H1 (cell line): ENCODE results near the gene SCN4A. TPM values are rescaled to one million over a fixed set of nuclear protein-coding genes. Genes with fewer than 3 reads are reported as not detected.

ENCODE experiments used
- CTCF ChIA-PET: fragments of 300-600 bp; sonication (Branson Sonifier 250); formaldehyde crosslinking; loops from one replicate; lab custom pipeline; 2021; ENCODE audit not compliant: partially characterized antibody; lab: Charles Lee
- POLR2A ChIA-PET: fragments of 300-600 bp; sonication (Branson Sonifier 250); formaldehyde crosslinking; loops from one replicate; lab custom pipeline; 2021; ENCODE audit warnings: inconsistent platforms; ENCODE audit not compliant: partially characterized antibody; lab: Charles Lee
- DNase-seq, 2 experiments: peaks; one replicate each; pipeline versions ENCODE4 v3.0.0 to v3.0.0-alpha.2; 2010 to 2022; ENCODE audit warnings: low spot score in 2 of 2, low read depth in 1 of 2, mixed read lengths in 1 of 2
- FAIRE-seq: peaks from 2 replicates; lab custom pipeline; 2011; peaks lifted over from hg19 to GRCh38; lab: Jason Lieb, UNC
- H2AFZ ChIP-seq: 2 replicates; pipeline ENCODE4 v1.8.1; 2012; ENCODE audit warnings: low read length, inconsistent platforms
- H2AK5ac ChIP-seq: 2 replicates; pipeline ENCODE4 v1.6.1; 2013; ENCODE audit warnings: low read depth, low read length
- H2BK120ac ChIP-seq: replicated peaks from 2 replicates; pipeline ENCODE3; 2013; ENCODE audit warnings: low read depth, low read length, inconsistent platforms
- H2BK12ac ChIP-seq: 2 replicates; pipeline ENCODE4 v1.6.1; 2013; ENCODE audit warnings: low read depth, low read length
- H2BK15ac ChIP-seq: 2 replicates; pipeline ENCODE4 v1.6.1; 2013; ENCODE audit warnings: low read length
- H2BK20ac ChIP-seq: 2 replicates; pipeline ENCODE4 v1.6.1; 2013; ENCODE audit warnings: low read length
- H2BK5ac ChIP-seq: 2 replicates; pipeline ENCODE4 v1.6.1; 2013; ENCODE audit warnings: low read depth, low read length
- H3K14ac ChIP-seq: 2 replicates; pipeline ENCODE4 v1.6.1; 2013; ENCODE audit warnings: inconsistent platforms; ENCODE audit not compliant: insufficient read length
- H3K18ac ChIP-seq: 2 replicates; pipeline ENCODE4 v1.6.1; 2013; ENCODE audit warnings: low read length; ENCODE audit errors: extremely low read depth
- H3K23ac ChIP-seq: 2 replicates; pipeline ENCODE4 v1.6.1; 2013; ENCODE audit warnings: inconsistent platforms; ENCODE audit not compliant: insufficient read length
- H3K23me2 ChIP-seq: 2 replicates; pipeline ENCODE4 v1.6.1; 2013; ENCODE audit warnings: low read depth, low read length
- H3K27ac ChIP-seq: 2 replicates; pipeline ENCODE4 v1.6.1; 2011; ENCODE audit warnings: low read depth, low read length, inconsistent platforms
- H3K27me3 ChIP-seq, 4 experiments: replicated peaks in 1 of 4; 1 replicate in 1 of 4; 2 replicates in 3 of 4; pipeline versions ENCODE4 v1.6.1 to v1.8.1; 2011 to 2013; ENCODE audit warnings: low read length in 3 of 4, mild to moderate bottlenecking in 3 of 4, inconsistent platforms in 2 of 4, mixed read lengths in 2 of 4, moderate library complexity in 1 of 4; ENCODE audit not compliant: control insufficient read depth in 3 of 4, insufficient read depth in 3 of 4; ENCODE audit errors: extremely low read depth in 1 of 4
- H3K36me3 ChIP-seq, 4 experiments: 2 replicates each; pipeline versions ENCODE4 v1.6.1 to v1.8.1; 2011 to 2013; ENCODE audit warnings: mild to moderate bottlenecking in 4 of 4, low read length in 3 of 4, moderate library complexity in 2 of 4, control low read depth in 1 of 4, inconsistent platforms in 1 of 4; ENCODE audit not compliant: insufficient read depth in 4 of 4, control insufficient read depth in 2 of 4
- H3K4ac ChIP-seq: replicated peaks from 2 replicates; pipeline ENCODE3; 2013; ENCODE audit warnings: low read length, low read depth, mixed read lengths, inconsistent platforms; ENCODE audit not compliant: insufficient read length
- H3K4me1 ChIP-seq, 4 experiments: replicated peaks in 1 of 4; 1 replicate in 1 of 4; 2 replicates in 3 of 4; pipeline versions ENCODE4 v1.6.1 to v1.8.1; 2011 to 2013; ENCODE audit warnings: low read length in 3 of 4, inconsistent platforms in 2 of 4, mixed read lengths in 1 of 4; ENCODE audit not compliant: insufficient read depth in 4 of 4, control insufficient read depth in 3 of 4
- H3K4me2 ChIP-seq, 2 experiments: 2 replicates each; pipeline versions ENCODE4 v1.6.1 to v1.8.1; 2011 to 2013; ENCODE audit warnings: low read depth in 2 of 2, low read length in 2 of 2, control low read depth in 1 of 2, inconsistent platforms in 1 of 2, mild to moderate bottlenecking in 1 of 2; ENCODE audit not compliant: insufficient read depth in 1 of 2
- H3K4me3 ChIP-seq, 4 experiments: fragments of 200-600, 300-600 bp in 1 of 4; sonication (generic), shearing (Covaris generic), sonication (Bioruptor Twin) in 1 of 4; 2 replicates each; pipeline versions ENCODE4 v1.5.1 to v1.8.1; 2011 to 2016; ENCODE audit warnings: low read length in 4 of 4, low read depth in 3 of 4, control low read depth in 2 of 4, inconsistent platforms in 2 of 4, mild to moderate bottlenecking in 2 of 4, mixed read lengths in 1 of 4, moderate library complexity in 1 of 4; ENCODE audit not compliant: insufficient read depth in 2 of 4; ENCODE audit errors: extremely low read depth in 1 of 4
- H3K56ac ChIP-seq: replicated peaks from 2 replicates; pipeline ENCODE3; 2013; ENCODE audit warnings: low read depth, mild to moderate bottlenecking, mixed read lengths, low read length, inconsistent platforms; ENCODE audit not compliant: insufficient read length
- H3K79me1 ChIP-seq: 2 replicates; pipeline ENCODE4 v1.6.1; 2013; ENCODE audit warnings: low read depth, low read length, control low read depth
- H3K79me2 ChIP-seq, 2 experiments: 2 replicates each; pipeline versions ENCODE4 v1.6.1 to v1.8.1; 2012 to 2013; ENCODE audit warnings: low read length in 2 of 2, mild to moderate bottlenecking in 2 of 2, inconsistent platforms in 1 of 2; ENCODE audit not compliant: insufficient read depth in 2 of 2, control insufficient read depth in 1 of 2
- H3K9ac ChIP-seq, 4 experiments: replicated peaks in 1 of 4; 1 replicate in 1 of 4; 2 replicates in 3 of 4; pipeline versions ENCODE4 v1.6.1 to v1.8.1; 2011 to 2013; ENCODE audit warnings: low read depth in 3 of 4, low read length in 3 of 4, control low read depth in 2 of 4, mild to moderate bottlenecking in 2 of 4, moderate library complexity in 2 of 4, inconsistent platforms in 1 of 4; ENCODE audit errors: extremely low read depth in 1 of 4
- H3K9me3 ChIP-seq, 2 experiments: 2 replicates each; pipeline versions ENCODE4 v1.6.1 to v1.8.1; 2012 to 2013; ENCODE audit warnings: mild to moderate bottlenecking in 2 of 2, moderate library complexity in 2 of 2, control low read depth in 1 of 2, inconsistent platforms in 1 of 2, low read depth in 1 of 2, low read length in 1 of 2, mixed read lengths in 1 of 2; ENCODE audit not compliant: insufficient read depth in 2 of 2
- H4K20me1 ChIP-seq, 2 experiments: replicated peaks in 1 of 2; 2 replicates each; pipeline versions ENCODE3 to v1.8.1; 2011 to 2013; ENCODE audit warnings: inconsistent platforms in 2 of 2, low read length in 2 of 2, mild to moderate bottlenecking in 1 of 2; ENCODE audit not compliant: insufficient read depth in 2 of 2, control insufficient read depth in 1 of 2
- H4K5ac ChIP-seq: 2 replicates; pipeline ENCODE4 v1.6.1; 2013; ENCODE audit warnings: low read length, low read depth, mixed read lengths, inconsistent platforms; ENCODE audit not compliant: insufficient read length
- H4K8ac ChIP-seq: 2 replicates; pipeline ENCODE4 v1.8.0; 2013; ENCODE audit warnings: mild to moderate bottlenecking, moderate library complexity, low read length, inconsistent platforms; ENCODE audit not compliant: insufficient read depth; ENCODE audit errors: extremely low read depth
- H4K91ac ChIP-seq: replicated peaks from 2 replicates; pipeline ENCODE3; 2013; ENCODE audit warnings: low read length, mixed read lengths, inconsistent platforms; ENCODE audit not compliant: insufficient read length
- E2F6 ChIP-seq: IDR thresholded peaks from 2 replicates; pipeline ENCODE4 v1.6.1; 2012; ENCODE audit warnings: inconsistent platforms
- NRF1 ChIP-seq: IDR thresholded peaks from 2 replicates; pipeline ENCODE4 v1.6.1; 2011; ENCODE audit warnings: mild to moderate bottlenecking, low read depth, low read length, improper control_type of control experiment
- WGBS, 2 experiments: shearing (Covaris generic) in 1 of 2; methylation state at CpG; one replicate each; pipeline versions ENCODE4 v1.1.6 to v1.1.7; 2013 to 2015; ENCODE audit warnings: low lambda C conversion rate in 2 of 2, mixed read lengths in 2 of 2, inconsistent platforms in 1 of 2, low coverage in 1 of 2, missing lambda C conversion rate in 1 of 2; ENCODE audit not compliant: insufficient replicate concordance in 2 of 2, insufficient coverage in 1 of 2, insufficient read length in 1 of 2; ENCODE audit errors: extremely low coverage in 1 of 2, missing lambda C conversion rate in 1 of 2; 5-methylcytosine and 5-hydroxymethylcytosine counted together
- polyA plus RNA-seq, 7 experiments: library from polyadenylated mRNA; depleted of rRNA in 3 of 7; stranded (reverse) in 5 of 7; unstranded in 2 of 7; fragments of >200 nt in 5 of 7; fragments of 200-250 nt in 2 of 7; gene quantifications; 1 replicate in 5 of 7; 2 replicates in 1 of 7; 4 replicates in 1 of 7; pipeline versions ENCODE4 v1.2.1 to v1.2.3, GENCODE V29; 2011 to 2013; ENCODE audit warnings: missing spikeins in 2 of 7, mixed read lengths in 2 of 7
- total RNA-seq: library from RNA; stranded (reverse); fragmentation: NEBNext Ultra II Directional; extraction: Animal tissue kit (Norgen Biotek cat#: 25700); gene quantifications from 2 replicates; pipeline ENCODE4 v1.2.1, GENCODE V29; 2021

Gene SCN4A
- total and polyA plus RNA-seq, 2 of the 8 experiments (the other 6 are each of a cell fraction or from before 2014, with no cell fraction given), result 5.0 to 8.5 TPM

GRCh38 chr17:64020056-64020766 is 47.5 kb upstream of the SCN4A start, which contains the start of gene ICAM2:
Gene ICAM2, minus strand, starts transcription at chr17:64020633. Its CDS starts 13,942 bp downstream, at chr17:64006691.
- Histone ChIP-seq H2BK120ac (no peak within 1 kb of the TSS), H3K56ac (no peak within 1 kb of the TSS), H3K36me3 (no peaks in the 10 kb centered on the region), H3K4me1 (peaks cover 0 to 5% (median 3%) of the 10 kb centered on the region in 4 experiments; a peak in 5 of 7 replicates), H3K23me2 (no peaks in the 10 kb centered on the region), H2BK12ac (peak within 1 kb of the TSS; percentile 68; the same call in 1 of the 2 replicates), H4K20me1 (no peaks in the 10 kb centered on the region), H2AFZ (peak within 1 kb of the TSS; percentile 98), H3K23ac (no peak within 1 kb of the TSS), H4K8ac (peak within 1 kb of the TSS; percentile 22; the same call in 1 of the 2 replicates), H3K4me3 (peak within 1 kb of the TSS in 3 of 4 experiments; percentile 3 to 17 (median 3); a peak in 2 of 8 replicates), H3K79me2 (no peaks in the 10 kb centered on the region), H2AK5ac (no peak within 1 kb of the TSS), H2BK15ac (peak within 1 kb of the TSS; percentile 61; the same call in 1 of the 2 replicates), H2BK20ac (no peak within 1 kb of the TSS), H4K91ac (no peak within 1 kb of the TSS), H3K27ac (no peak within 1 kb of the TSS), H3K9ac (no peak within 1 kb of the TSS), H3K14ac (no peak within 1 kb of the TSS), H3K9me3 (no peaks in the 10 kb centered on the region), H3K4me2 (peak within 1 kb of the TSS; percentile 30 to 55; a peak in 3 of 4 replicates), H3K27me3 (no peaks in the 10 kb centered on the region), H3K4ac (no peak within 1 kb of the TSS), H2BK5ac (no peak within 1 kb of the TSS), H3K79me1 (no peaks in the 10 kb centered on the region), H4K5ac (no peak within 1 kb of the TSS), H3K18ac (peak within 1 kb of the TSS; percentile 68; the same call in 1 of the 2 replicates)
- ChIA-PET CTCF (interaction anchor here (0.6 to 3.2 kb wide), 20 partner anchors 10 to 262 kb away, joined by 3 to 19 read pairs (median 4); partner anchors contain the start of genes CSHL1 and GH1), POLR2A (interaction anchor here (0.6 to 1.8 kb wide), 3 partner anchors 126 to 271 kb away, joined by 3 to 8 read pairs (median 4); no protein-coding TSS in a partner anchor)
- 56% methylated on average over 23 of the region's 23 CpGs; no CpG with 5 or more reads in 1 of the 2 experiments for WGBS, 2 experiments
- FAIRE-seq (no peak), DNase-seq (no peak)
- TF ChIP-seq NRF1, result no peak
- peak; percentile 50; the same call in 1 of the 2 replicates for TF ChIP-seq E2F6
